Skin epidermis (tissue), 12 donors: ENCODE measurements around the gene VPS37C.

ENCODE experiments used
- H3K27ac ChIP-seq, 21 experiments: fragments of 200-600 bp; sonication (generic) in 11 of 21; one replicate each; pipeline ENCODE4 v1.5.0; 2020; ENCODE audit warnings: mild to moderate bottlenecking in 3 of 21, inconsistent platforms in 2 of 21, moderate library complexity in 2 of 21
- H3K4me3 ChIP-seq, 7 experiments: fragments of 200-600 bp; sonication (generic) in 2 of 7; one replicate each; pipeline ENCODE4 v1.5.0; 2020; ENCODE audit warnings: inconsistent platforms in 2 of 7, mild to moderate bottlenecking in 2 of 7, moderate library complexity in 1 of 7

Gene VPS37C

GRCh38 chr11:61121917-61122316, 39.3 kb downstream of the VPS37C start:
- Histone ChIP-seq H3K4me3 (no peak overlapping the region), H3K27ac (no peak overlapping the region)

- Histone ChIP-seq H3K4me3 (no peak overlapping the region), H3K27ac (peak overlapping the region in 1 of 21 experiments; percentile 5)
Observed at GRCh38 chr11:61121192-61121831, 39.9 kb downstream of the VPS37C start.

GRCh38 chr11:61120706-61121191, 40.5 kb downstream of the VPS37C start:
- Histone ChIP-seq H3K27ac (peak overlapping the region in 2 of 21 experiments; percentile 25 to 65), H3K4me3 (no peak overlapping the region)

DNA sequence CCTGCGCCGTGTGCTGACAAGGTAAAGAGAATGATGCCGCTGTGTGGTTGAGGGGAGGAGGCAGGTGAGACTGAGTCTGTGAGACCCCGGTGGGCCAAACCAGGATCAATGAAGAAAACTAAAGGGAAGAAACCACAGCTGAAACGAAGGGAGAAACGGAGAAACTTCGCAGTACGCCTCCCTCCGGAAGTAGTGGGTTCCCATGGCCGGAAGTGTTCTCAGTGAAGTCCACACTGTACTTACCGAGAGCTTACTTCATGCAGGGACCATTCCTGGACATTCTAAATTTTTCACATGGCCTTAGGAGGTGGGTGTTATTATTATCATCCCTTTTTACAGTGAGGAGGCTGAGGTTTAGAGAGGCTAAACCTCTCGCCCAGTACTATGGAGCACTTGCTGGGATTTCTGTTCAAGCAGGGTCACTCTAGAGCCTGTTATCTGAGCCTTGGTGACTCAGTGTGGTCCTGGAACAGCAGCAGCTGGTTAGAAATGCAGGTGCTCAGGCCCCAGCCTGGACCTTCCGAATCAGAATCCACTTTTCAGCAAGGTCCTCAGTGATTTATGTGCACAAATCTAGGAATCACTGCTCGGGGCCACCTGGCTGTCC, 41.0 kb downstream of the VPS37C start:
- Histone ChIP-seq H3K4me3 (no peak overlapping the region), H3K27ac (peak overlapping the region in 2 of 21 experiments; percentile 25 to 65)

- peak overlapping the region in 2 of 21 experiments; percentile 25 to 65 for H3K27ac ChIP-seq
Observed at GRCh38 chr11:61119571-61119970, 41.7 kb downstream of the VPS37C start.

GRCh38 chr11:61119055-61119454, 42.2 kb downstream of the VPS37C start:
- H3K4me3 ChIP-seq: no peak overlapping the region
- H3K27ac ChIP-seq: no peak overlapping the region

More at GRCh38 chr11:61119571-61119970, 41.7 kb downstream of the VPS37C start:
- no peak overlapping the region for H3K4me3 ChIP-seq

- no peak overlapping the region for H3K4me3 ChIP-seq
- H3K27ac ChIP-seq: no peak overlapping the region
Observed at GRCh38 chr11:61118406-61118805, 42.8 kb downstream of the VPS37C start.

DNA sequence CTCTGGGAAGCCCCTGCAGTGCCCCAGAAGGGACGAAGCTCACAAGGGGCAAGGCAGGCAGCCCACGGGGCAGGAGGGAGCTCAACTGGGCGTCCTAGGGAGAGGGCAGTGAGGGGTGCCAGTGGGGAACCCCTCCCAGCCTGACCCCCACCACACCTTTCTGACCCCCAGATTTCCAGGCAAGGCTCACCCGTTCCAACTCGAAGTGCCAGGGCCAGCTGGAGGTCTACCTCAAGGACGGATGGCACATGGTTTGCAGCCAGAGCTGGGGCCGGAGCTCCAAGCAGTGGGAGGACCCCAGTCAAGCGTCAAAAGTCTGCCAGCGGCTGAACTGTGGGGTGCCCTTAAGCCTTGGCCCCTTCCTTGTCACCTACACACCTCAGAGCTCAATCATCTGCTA, 43.2 kb downstream of the VPS37C start:
- H3K27ac ChIP-seq: no peak overlapping the region
- H3K4me3 ChIP-seq: no peak overlapping the region

- H3K27ac ChIP-seq: no peak overlapping the region
- no peak overlapping the region for H3K4me3 ChIP-seq
Observed at GRCh38 chr11:61117168-61117520, 44.1 kb downstream of the VPS37C start.

- no peak overlapping the region for H3K4me3 ChIP-seq
- H3K27ac ChIP-seq: no peak overlapping the region
Observed at GRCh38 chr11:61116426-61117167, 44.6 kb downstream of the VPS37C start.

DNA sequence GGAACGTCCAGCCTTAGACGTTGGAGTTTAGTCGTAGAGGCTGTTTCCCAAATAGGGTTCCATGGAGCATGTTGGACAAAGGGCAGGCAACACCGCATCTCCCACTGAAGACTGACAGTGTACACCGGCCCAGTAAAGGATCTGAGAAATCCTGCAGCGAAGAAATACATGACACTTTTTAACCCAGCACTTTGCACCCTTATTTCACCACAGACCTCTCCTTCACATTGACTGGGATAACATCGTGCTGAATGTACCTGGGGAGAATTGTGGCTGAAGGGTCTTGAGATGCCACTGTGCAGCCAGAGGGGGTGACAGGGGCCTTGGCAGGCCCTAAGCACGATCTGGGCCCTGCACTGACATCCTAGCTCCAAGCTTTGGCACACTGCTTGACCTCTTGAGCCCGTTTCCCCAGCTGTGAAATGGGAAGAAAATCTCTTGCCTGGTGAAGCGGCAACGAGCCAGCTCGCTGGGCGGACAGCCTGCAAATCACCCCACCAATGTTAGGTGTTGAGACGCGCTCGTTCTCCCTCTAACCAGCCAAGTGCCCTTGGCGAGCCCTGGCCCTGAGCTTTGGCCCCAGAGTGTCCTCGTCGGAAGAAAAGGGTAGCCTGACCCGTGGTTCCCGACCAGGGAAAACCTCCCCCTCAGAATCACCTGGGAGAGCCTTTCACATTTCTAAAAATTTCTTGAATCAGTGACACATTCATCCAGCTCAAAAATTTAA, 45.6 kb downstream of the VPS37C start:
- Histone ChIP-seq H3K4me3 (no peak overlapping the region), H3K27ac (no peak overlapping the region)

DNA sequence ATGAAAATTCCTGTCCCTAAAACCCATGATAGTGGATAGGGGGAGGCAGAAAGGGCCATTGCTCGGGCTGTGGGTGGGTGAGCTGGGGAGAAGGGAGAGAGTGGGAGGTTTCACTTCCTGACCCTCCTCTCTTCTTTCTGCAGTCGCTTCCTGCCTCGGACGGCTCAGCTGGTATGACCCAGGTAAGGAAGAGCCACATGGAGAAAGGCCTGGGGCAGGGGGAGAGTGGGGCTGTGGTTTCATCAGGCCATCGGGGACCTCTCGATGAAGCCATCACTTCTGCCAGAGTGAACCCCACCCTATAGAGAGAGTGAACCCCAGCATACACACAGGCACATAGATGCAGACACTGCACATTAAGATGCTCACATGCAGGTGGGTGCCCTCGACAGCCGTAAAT, 46.3 kb downstream of the VPS37C start:
- Histone ChIP-seq H3K4me3 (no peak overlapping the region), H3K27ac (no peak overlapping the region)

GRCh38 chr11:61113201-61113600, 48.0 kb downstream of the VPS37C start:
- no peak overlapping the region for H3K27ac ChIP-seq

GRCh38 chr11:61112575-61112974, 48.7 kb downstream of the VPS37C start:
- Histone ChIP-seq H3K27ac (peak overlapping the region in 3 of 21 experiments; percentile 21 to 67 (median 43)), H3K4me3 (no peak overlapping the region)

More at GRCh38 chr11:61113201-61113600, 48.0 kb downstream of the VPS37C start:
- H3K4me3 ChIP-seq: no peak overlapping the region

GRCh38 chr11:61111786-61112517, 49.3 kb downstream of the VPS37C start:
- peak overlapping the region in 6 of 21 experiments; percentile 18 to 67 (median 45) for H3K27ac ChIP-seq
- H3K4me3 ChIP-seq: no peak overlapping the region

DNA sequence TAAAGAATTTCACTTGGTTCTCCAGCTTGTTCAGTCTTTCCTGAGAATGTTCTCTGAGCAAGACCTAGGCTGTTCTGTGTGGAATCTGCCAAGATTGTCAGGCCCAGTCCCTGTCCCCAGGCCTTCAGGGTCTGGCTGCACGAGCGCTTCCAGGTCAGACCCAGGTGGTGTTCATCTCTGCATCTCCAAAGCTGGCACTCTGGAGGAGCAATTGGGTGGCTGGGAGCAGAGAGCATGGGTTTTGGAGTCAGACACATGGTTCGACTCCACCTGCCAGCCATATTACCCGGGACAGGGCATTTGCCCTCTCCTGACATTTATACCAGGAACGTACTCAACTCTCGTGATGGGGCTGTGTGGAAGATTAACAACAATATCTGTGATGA, 50.2 kb downstream of the VPS37C start:
- Histone ChIP-seq H3K4me3 (no peak overlapping the region), H3K27ac (peak overlapping the region in 1 of 21 experiments; percentile 67)

GRCh38 chr11:61110255-61111049, 50.8 kb downstream of the VPS37C start:
- H3K27ac ChIP-seq: peak overlapping the region in 3 of 21 experiments; percentile 27 to 67 (median 62)
- no peak overlapping the region for H3K4me3 ChIP-seq

- peak overlapping the region in 2 of 21 experiments; percentile 19 for H3K27ac ChIP-seq
Observed at GRCh38 chr11:61109671-61110070, 51.6 kb downstream of the VPS37C start.

More at GRCh38 chr11:61109671-61110070, 51.6 kb downstream of the VPS37C start:
- no peak overlapping the region for H3K4me3 ChIP-seq
